ENCODE results near the gene RPL7A. TPM values are rescaled to one million over a fixed set of nuclear protein-coding genes. Genes with fewer than 3 reads are reported as not detected.

The RPL7A gene
- total and polyA plus RNA-seq, 12 donors: 859 to 3,182 (median 927) TPM

- DNase-seq: no peak
- Histone ChIP-seq H3K27me3 (no peaks in the 10 kb centered on the region), H3K4me3 (no peak overlapping the region), H3K36me3 (no peaks in the 10 kb centered on the region), H3K27ac (no peak overlapping the region), H3K4me1 (no peaks in the 10 kb centered on the region), H3K9me3 (no peaks in the 10 kb centered on the region)
- intact Hi-C loops (cut with DNase I): no loop called here
- WGBS, 2 donors: 83 to 88% methylated on average over 17 of the region's 17 CpGs
- TF ChIP-seq CTCF (IDR thresholded peaks at IDR 0.05): no peak
- no peak for ATAC-seq
Measured at GRCh38 chr9:133384736-133385321, 36.8 kb downstream of the RPL7A start.

DNA sequence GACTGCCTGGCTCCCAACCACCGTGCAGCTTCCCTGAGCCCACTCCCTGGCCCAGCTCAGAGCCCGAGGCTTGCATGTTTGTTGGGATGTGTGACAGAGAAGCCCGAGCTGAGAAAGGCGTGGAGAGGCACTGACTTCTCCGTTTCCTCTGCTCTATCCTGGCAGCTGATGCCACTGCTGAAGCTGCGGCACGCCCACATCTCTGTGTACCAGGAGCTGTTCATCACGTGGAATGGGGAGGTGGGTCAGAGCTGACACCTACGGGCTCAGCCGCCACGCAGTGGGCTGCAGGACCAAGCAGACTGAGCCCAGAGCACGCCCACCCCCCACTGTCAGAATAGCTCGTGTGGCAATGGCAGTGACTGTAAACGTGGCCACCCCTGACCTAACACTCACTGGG is 37.4 kb downstream of the RPL7A start:
- Histone ChIP-seq H3K36me3 (no peaks in the 10 kb centered on the region), H3K9me3 (no peaks in the 10 kb centered on the region), H3K4me3 (no peak overlapping the region), H3K27ac (no peak overlapping the region), H3K27me3 (peaks cover 0 to 2% (median 0%) of the 10 kb centered on the region in 7 donors), H3K4me1 (no peaks in the 10 kb centered on the region)
- intact Hi-C loops (cut with DNase I): no loop called here
- WGBS, 2 donors: 85 to 87% methylated on average over 14 of the region's 14 CpGs
- no peak for ATAC-seq
- no peak for DNase-seq
- TF ChIP-seq CTCF (IDR thresholded peaks at IDR 0.05): no peak

DNA sequence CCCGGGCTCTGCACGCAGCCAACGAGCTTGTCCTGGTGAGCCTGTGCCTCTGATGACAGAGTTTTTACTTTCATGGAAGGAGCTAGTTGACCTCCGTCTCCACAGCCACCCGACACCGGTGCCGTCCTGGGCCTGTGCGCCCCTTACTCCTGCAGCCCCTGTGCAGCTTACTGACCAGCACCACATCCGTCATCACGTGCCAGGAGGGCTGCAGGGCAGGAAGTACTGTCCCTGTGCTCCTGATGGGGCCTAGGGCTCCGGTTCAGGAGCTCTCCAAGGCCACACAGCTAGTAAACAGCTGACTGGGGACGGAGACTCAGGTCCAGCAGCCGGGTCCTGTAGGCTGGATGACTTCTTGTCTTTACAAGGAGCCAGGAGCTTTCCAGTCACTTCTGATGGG is 38.3 kb downstream of the RPL7A start:
- 77 to 79% methylated on average over 13 of the region's 13 CpGs for WGBS, 2 donors
- no peaks in the 10 kb centered on the region for H3K4me1 ChIP-seq
- H3K36me3 ChIP-seq: no peaks in the 10 kb centered on the region
- H3K4me3 ChIP-seq: no peak overlapping the region
- no peak overlapping the region for H3K27ac ChIP-seq
- ATAC-seq: no peak
- DNase-seq: no peak
- H3K9me3 ChIP-seq: no peaks in the 10 kb centered on the region
- TF ChIP-seq CTCF (IDR thresholded peaks at IDR 0.05): no peak
- intact Hi-C loops (cut with DNase I): no loop called here
- peaks cover 0 to 7% (median 0%) of the 10 kb centered on the region in 7 donors for H3K27me3 ChIP-seq

GRCh38 chr9:133387680-133388079 is 39.7 kb downstream of the RPL7A start:
- no peaks in the 10 kb centered on the region for H3K4me1 ChIP-seq
- H3K9me3 ChIP-seq: no peaks in the 10 kb centered on the region
- no peak for ATAC-seq
- no peak overlapping the region for H3K4me3 ChIP-seq
- peaks cover 0 to 9% (median 0%) of the 10 kb centered on the region in 7 donors for H3K27me3 ChIP-seq
- no peak for TF ChIP-seq CTCF (IDR thresholded peaks at IDR 0.05)
- no peak for DNase-seq
- WGBS, 2 donors: 84 to 89% methylated on average over 9 of the region's 9 CpGs
- H3K27ac ChIP-seq: no peak overlapping the region
- intact Hi-C loops (cut with DNase I): no loop called here
- no peaks in the 10 kb centered on the region for H3K36me3 ChIP-seq
